GM23338 (cell line): ENCODE measurements around the gene PLD5.

Experiments
- CREB1 ChIP-seq: fragments of 250-450 bp; sonication (Bioruptor Pico); IDR thresholded peaks from 2 replicates; pipeline ENCODE4 v1.5.0; 2020; ENCODE audit warnings: low read depth, mild to moderate bottlenecking, moderate library complexity
- CTCF ChIP-seq, 2 experiments: fragments of 200-600 bp in 1 of 2; sonication (generic) in 1 of 2; conservative IDR thresholded peaks; 2 replicates each; pipeline versions ENCODE4 v1.5.1 to v1.6.1; 2016 to 2017; ENCODE audit warnings: antibody characterized with exemption in 2 of 2, low read depth in 2 of 2, mild to moderate bottlenecking in 2 of 2, moderate library complexity in 1 of 2
- ETS1 ChIP-seq: IDR thresholded peaks from 2 replicates; pipeline ENCODE4 v1.6.1; 2016; ENCODE audit warnings: antibody characterized with exemption
- EZH2 ChIP-seq: fragments of 200-600 bp; sonication (generic); IDR thresholded peaks from one replicate; pipeline ENCODE4 v1.8.0; 2017; ENCODE audit warnings: antibody characterized with exemption, mild to moderate bottlenecking, low read depth; ENCODE audit not compliant: unreplicated experiment
- EZH2phosphoT487 ChIP-seq: fragments of 200-600 bp; sonication (generic); IDR thresholded peaks from one replicate; pipeline ENCODE4 v1.8.1; 2018; ENCODE audit warnings: antibody characterized with exemption; ENCODE audit not compliant: unreplicated experiment
- JUNB ChIP-seq: IDR thresholded peaks from one replicate; pipeline ENCODE4 v1.6.1; 2016; ENCODE audit warnings: antibody characterized with exemption; ENCODE audit not compliant: unreplicated experiment
- NANOG ChIP-seq: IDR thresholded peaks from 2 replicates; pipeline ENCODE4 v1.6.1; 2016; ENCODE audit warnings: antibody characterized with exemption, borderline replicate concordance
- POLR2AphosphoS5 ChIP-seq: IDR thresholded peaks from 2 replicates; pipeline ENCODE4 v1.6.1; 2016; ENCODE audit warnings: antibody characterized with exemption, low read depth
- STAT1 ChIP-seq: IDR thresholded peaks from one replicate; pipeline ENCODE4 v1.6.1; 2016; ENCODE audit warnings: antibody characterized with exemption; ENCODE audit not compliant: unreplicated experiment
- ZNF114 ChIP-seq: fragments of 250-450 bp; sonication (Bioruptor Pico); IDR thresholded peaks from 2 replicates; pipeline ENCODE4 v1.5.0; 2020; ENCODE audit warnings: mild to moderate bottlenecking, moderate library complexity
- ZNF331 ChIP-seq: fragments of 250-450 bp; sonication (Bioruptor Pico); IDR thresholded peaks from 2 replicates; pipeline ENCODE4 v1.5.0; 2020; ENCODE audit warnings: low read depth, mild to moderate bottlenecking, moderate library complexity
- TF ChIP-seq, protein P1 (sequence below): IDR thresholded peaks from one replicate; pipeline ENCODE4 v1.6.1; 2018; ENCODE audit warnings: antibody characterized with exemption; ENCODE audit not compliant: unreplicated experiment
- TF ChIP-seq, protein P2 (sequence below): fragments of 250-450 bp; sonication (Bioruptor Pico); IDR thresholded peaks from 2 replicates; pipeline ENCODE4 v1.5.0; 2020; ENCODE audit warnings: mild to moderate bottlenecking, moderate library complexity

DNA sequence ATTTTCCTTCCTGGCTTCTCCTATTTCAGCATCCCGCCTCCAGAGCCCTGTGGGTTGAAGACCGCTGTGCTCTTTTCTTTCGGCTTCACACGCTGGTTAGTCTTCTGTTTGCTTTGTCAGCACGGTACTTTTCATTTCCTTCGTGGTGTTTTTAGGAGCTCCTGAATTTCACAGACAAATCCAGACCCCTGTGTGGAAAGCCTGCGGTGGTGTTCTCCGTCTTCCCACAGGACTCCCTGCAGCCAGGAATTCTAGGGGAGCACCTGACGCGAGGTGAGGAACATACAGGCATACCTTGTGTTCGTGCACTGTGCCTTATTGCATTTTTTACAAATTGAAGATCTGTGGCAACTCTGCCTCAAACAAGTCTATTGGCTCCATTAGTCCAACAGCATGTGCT, 315.4 kb downstream of the PLD5 start:
- TF ChIP-seq CTCF (conservative IDR thresholded peaks at IDR 0.05; ENCODE audit: low read depth in 2 of 2) (no peak), EZH2 (no peak), CREB1 (CRISPR knock-in tag) (no peak), EZH2phosphoT487 (no peak), ZNF114 (CRISPR knock-in tag) (no peak), POLR2AphosphoS5 (no peak), STAT1 (no peak), ETS1 (no peak), JUNB (no peak), NANOG (no peak), ZNF331 (CRISPR knock-in tag) (no peak)
- TF ChIP-seq, protein P1, sequence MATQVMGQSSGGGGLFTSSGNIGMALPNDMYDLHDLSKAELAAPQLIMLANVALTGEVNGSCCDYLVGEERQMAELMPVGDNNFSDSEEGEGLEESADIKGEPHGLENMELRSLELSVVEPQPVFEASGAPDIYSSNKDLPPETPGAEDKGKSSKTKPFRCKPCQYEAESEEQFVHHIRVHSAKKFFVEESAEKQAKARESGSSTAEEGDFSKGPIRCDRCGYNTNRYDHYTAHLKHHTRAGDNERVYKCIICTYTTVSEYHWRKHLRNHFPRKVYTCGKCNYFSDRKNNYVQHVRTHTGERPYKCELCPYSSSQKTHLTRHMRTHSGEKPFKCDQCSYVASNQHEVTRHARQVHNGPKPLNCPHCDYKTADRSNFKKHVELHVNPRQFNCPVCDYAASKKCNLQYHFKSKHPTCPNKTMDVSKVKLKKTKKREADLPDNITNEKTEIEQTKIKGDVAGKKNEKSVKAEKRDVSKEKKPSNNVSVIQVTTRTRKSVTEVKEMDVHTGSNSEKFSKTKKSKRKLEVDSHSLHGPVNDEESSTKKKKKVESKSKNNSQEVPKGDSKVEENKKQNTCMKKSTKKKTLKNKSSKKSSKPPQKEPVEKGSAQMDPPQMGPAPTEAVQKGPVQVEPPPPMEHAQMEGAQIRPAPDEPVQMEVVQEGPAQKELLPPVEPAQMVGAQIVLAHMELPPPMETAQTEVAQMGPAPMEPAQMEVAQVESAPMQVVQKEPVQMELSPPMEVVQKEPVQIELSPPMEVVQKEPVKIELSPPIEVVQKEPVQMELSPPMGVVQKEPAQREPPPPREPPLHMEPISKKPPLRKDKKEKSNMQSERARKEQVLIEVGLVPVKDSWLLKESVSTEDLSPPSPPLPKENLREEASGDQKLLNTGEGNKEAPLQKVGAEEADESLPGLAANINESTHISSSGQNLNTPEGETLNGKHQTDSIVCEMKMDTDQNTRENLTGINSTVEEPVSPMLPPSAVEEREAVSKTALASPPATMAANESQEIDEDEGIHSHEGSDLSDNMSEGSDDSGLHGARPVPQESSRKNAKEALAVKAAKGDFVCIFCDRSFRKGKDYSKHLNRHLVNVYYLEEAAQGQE: no peak
- TF ChIP-seq, protein P2, sequence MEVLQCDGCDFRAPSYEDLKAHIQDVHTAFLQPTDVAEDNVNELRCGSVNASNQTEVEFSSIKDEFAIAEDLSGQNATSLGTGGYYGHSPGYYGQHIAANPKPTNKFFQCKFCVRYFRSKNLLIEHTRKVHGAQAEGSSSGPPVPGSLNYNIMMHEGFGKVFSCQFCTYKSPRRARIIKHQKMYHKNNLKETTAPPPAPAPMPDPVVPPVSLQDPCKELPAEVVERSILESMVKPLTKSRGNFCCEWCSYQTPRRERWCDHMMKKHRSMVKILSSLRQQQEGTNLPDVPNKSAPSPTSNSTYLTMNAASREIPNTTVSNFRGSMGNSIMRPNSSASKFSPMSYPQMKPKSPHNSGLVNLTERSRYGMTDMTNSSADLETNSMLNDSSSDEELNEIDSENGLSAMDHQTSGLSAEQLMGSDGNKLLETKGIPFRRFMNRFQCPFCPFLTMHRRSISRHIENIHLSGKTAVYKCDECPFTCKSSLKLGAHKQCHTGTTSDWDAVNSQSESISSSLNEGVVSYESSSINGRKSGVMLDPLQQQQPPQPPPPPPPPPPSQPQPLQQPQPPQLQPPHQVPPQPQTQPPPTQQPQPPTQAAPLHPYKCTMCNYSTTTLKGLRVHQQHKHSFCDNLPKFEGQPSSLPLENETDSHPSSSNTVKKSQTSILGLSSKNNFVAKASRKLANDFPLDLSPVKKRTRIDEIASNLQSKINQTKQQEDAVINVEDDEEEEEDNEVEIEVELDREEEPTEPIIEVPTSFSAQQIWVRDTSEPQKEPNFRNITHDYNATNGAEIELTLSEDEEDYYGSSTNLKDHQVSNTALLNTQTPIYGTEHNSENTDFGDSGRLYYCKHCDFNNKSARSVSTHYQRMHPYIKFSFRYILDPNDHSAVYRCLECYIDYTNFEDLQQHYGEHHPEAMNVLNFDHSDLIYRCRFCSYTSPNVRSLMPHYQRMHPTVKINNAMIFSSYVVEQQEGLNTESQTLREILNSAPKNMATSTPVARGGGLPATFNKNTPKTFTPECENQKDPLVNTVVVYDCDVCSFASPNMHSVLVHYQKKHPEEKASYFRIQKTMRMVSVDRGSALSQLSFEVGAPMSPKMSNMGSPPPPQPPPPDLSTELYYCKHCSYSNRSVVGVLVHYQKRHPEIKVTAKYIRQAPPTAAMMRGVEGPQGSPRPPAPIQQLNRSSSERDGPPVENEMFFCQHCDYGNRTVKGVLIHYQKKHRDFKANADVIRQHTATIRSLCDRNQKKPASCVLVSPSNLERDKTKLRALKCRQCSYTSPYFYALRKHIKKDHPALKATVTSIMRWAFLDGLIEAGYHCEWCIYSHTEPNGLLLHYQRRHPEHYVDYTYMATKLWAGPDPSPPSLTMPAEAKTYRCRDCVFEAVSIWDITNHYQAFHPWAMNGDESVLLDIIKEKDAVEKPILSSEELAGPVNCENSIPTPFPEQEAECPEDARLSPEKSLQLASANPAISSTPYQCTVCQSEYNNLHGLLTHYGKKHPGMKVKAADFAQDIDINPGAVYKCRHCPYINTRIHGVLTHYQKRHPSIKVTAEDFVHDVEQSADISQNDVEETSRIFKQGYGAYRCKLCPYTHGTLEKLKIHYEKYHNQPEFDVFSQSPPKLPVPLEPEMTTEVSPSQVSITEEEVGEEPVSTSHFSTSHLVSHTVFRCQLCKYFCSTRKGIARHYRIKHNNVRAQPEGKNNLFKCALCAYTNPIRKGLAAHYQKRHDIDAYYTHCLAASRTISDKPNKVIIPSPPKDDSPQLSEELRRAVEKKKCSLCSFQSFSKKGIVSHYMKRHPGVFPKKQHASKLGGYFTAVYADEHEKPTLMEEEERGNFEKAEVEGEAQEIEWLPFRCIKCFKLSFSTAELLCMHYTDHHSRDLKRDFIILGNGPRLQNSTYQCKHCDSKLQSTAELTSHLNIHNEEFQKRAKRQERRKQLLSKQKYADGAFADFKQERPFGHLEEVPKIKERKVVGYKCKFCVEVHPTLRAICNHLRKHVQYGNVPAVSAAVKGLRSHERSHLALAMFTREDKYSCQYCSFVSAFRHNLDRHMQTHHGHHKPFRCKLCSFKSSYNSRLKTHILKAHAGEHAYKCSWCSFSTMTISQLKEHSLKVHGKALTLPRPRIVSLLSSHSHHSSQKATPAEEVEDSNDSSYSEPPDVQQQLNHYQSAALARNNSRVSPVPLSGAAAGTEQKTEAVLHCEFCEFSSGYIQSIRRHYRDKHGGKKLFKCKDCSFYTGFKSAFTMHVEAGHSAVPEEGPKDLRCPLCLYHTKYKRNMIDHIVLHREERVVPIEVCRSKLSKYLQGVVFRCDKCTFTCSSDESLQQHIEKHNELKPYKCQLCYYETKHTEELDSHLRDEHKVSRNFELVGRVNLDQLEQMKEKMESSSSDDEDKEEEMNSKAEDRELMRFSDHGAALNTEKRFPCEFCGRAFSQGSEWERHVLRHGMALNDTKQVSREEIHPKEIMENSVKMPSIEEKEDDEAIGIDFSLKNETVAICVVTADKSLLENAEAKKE (CRISPR knock-in tag): no peak
